ENCODE measurements around the gene ASB16. TPM values are rescaled to one million over a fixed set of nuclear protein-coding genes. Genes with fewer than 3 reads are reported as not detected.

Gene ASB16
- total RNA-seq (under 0.01 and 0.17 TPM in 2 replicates), polyA plus RNA-seq (0.07 TPM in 1 of 2 replicates, not detected in the other), polyA minus RNA-seq (ENCODE audit: low replicate concordance) (1.1 and 1.5 TPM in 2 replicates)
- 0.48 and 0.63 TPM in 2 replicates for polyA plus RNA-seq (2012)

DNA sequence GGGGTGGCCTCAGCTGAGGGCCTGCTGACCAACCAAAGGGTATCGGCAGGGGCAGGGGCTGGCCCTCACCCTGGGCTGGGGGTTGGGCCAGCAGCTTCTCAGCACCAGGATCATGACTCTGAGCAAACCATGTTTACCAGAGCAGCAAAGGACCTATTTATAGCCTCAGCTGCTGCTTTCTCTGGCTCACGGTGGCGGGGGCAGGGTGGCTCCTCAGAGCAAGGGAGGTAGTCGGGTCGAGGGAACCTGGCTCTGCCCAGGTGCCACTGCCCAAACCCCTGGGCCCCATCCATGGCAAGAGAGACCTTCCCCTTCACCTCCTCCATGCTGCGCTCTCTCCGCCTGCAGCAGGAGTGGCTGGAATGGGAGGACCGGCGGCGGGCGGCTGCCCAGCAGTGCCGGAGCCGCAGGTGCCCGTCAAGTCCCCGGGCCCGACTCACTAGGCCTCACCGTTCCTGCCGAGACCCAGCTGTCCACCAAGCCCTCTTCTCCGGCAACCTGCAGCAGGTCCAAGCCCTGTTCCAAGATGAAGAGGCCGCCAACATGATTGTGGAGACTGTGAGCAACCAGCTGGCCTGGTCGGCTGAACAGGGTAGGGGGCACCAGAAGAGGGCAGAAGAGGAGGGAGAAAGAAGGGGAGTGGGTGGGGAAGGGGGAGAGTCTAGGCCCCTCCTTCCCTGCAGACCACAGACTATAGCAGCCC, at the start of gene ASB16:
Gene ASB16 (plus strand): TSS at position 206 of the 703 bp plus-strand sequence. CDS start 86 bp downstream, at position 292.
- no peaks in the 10 kb centered on the region for H4K20me1 ChIP-seq (ENCODE audit: control insufficient read depth, extremely low read depth, insufficient read depth, low read length)
- peak within 1 kb of the TSS; percentile 62 for H2AFZ ChIP-seq (ENCODE audit: low read length)
- H3K79me2 ChIP-seq (ENCODE audit: control insufficient read depth, insufficient read depth, low read length): no peaks in the 10 kb centered on the region
- no peaks in the 10 kb centered on the region for H3K27me3 ChIP-seq (ENCODE audit: control insufficient read depth, insufficient read depth, low read length)
- no peak within 1 kb of the TSS for H3K27ac ChIP-seq (ENCODE audit: insufficient read depth, low read length)
- peak within 1 kb of the TSS; percentile 59 for H3K4me2 ChIP-seq (ENCODE audit: extremely low read depth, insufficient read depth, low read length)
- H3K4me1 ChIP-seq (ENCODE audit: control insufficient read depth, extremely low read depth, insufficient read depth, low read length): peaks cover 7% of the 10 kb centered on the region
- no peak within 1 kb of the TSS for H3K9ac ChIP-seq (ENCODE audit: insufficient read depth, low read length)
- DNase-seq (ENCODE audit: low read depth in 2 of 2): peak; percentile 33 to 41
- peak within 1 kb of the TSS in 1 of 4 experiments; percentile 50 for H3K4me3 ChIP-seq (replicated peaks in 1 of 4; ENCODE audit: control extremely low read depth in 1 of 4, insufficient read depth in 1 of 4, low read depth in 3 of 4, low read length in 4 of 4)
- no peaks in the 10 kb centered on the region for H3K9me3 ChIP-seq (ENCODE audit: control insufficient read depth, insufficient read depth, low read depth, low read length)
- no peaks in the 10 kb centered on the region for H3K36me3 ChIP-seq (ENCODE audit: control insufficient read depth, insufficient read depth, low read length)
- TF ChIP-seq CTCF (conservative IDR thresholded peaks at IDR 0.05 in 1 of 2, IDR thresholded peaks at IDR 0.05 in 1 of 2; ENCODE audit: low read depth in 1 of 2, low read length in 2 of 2) (no peak), EZH2 (IDR thresholded peaks at IDR 0.05; ENCODE audit: low read length, missing control alignments) (no peak)

GRCh38 chr17:44120851-44121605, 49.5 kb upstream of the ASB16 start:
- H3K27ac ChIP-seq (ENCODE audit: insufficient read depth, low read length): no peak overlapping the region
- no peaks in the 10 kb centered on the region for H3K27me3 ChIP-seq (ENCODE audit: control insufficient read depth, insufficient read depth, low read length)
- no peak overlapping the region for H3K9ac ChIP-seq (ENCODE audit: insufficient read depth, low read length)
- DNase-seq (ENCODE audit: low read depth in 2 of 2): no peak
- no peak overlapping the region for H3K4me2 ChIP-seq (ENCODE audit: extremely low read depth, insufficient read depth, low read length)
- H3K36me3 ChIP-seq (ENCODE audit: control insufficient read depth, insufficient read depth, low read length): peaks cover 3% of the 10 kb centered on the region
- no peak for TF ChIP-seq CTCF (conservative IDR thresholded peaks at IDR 0.05 in 1 of 2, IDR thresholded peaks at IDR 0.05 in 1 of 2; ENCODE audit: low read depth in 1 of 2, low read length in 2 of 2)
- no peak for TF ChIP-seq EZH2 (IDR thresholded peaks at IDR 0.05; ENCODE audit: low read length, missing control alignments)
- H4K20me1 ChIP-seq (ENCODE audit: control insufficient read depth, extremely low read depth, insufficient read depth, low read length): no peaks in the 10 kb centered on the region
- no peak overlapping the region for H2AFZ ChIP-seq (ENCODE audit: low read length)
- H3K79me2 ChIP-seq (ENCODE audit: control insufficient read depth, insufficient read depth, low read length): peaks cover 3% of the 10 kb centered on the region
- H3K4me3 ChIP-seq (replicated peaks in 1 of 4; ENCODE audit: control extremely low read depth in 1 of 4, insufficient read depth in 1 of 4, low read depth in 3 of 4, low read length in 4 of 4): peak overlapping the region in 1 of 4 experiments; percentile 91
- peaks cover 3% of the 10 kb centered on the region for H3K4me1 ChIP-seq (ENCODE audit: control insufficient read depth, extremely low read depth, insufficient read depth, low read length)
- no peaks in the 10 kb centered on the region for H3K9me3 ChIP-seq (ENCODE audit: control insufficient read depth, insufficient read depth, low read depth, low read length)
